Panc1 (cell line): Measurements from ENCODE around the gene SNAP47. TPM values are rescaled to one million over a fixed set of nuclear protein-coding genes. Genes with fewer than 3 reads are reported as not detected.
A peak's percentile ranks its signal among the peaks of the same experiment; 100 is the strongest.

ENCODE experiments used
- ATAC-seq: fragments of 200-7000 bp; cut with Tn5 transposase; 2 replicates; pipeline ENCODE4 v1.9.1; 2020; ENCODE audit warnings: mild to moderate bottlenecking, moderate library complexity
- BruUV-seq: library from RNA; stranded (reverse); fragments of 400-500 nt; replicated peaks from 2 replicates; lab custom pipeline; 2021; lab: Mats Ljungman, UMichigan
- CTCF ChIA-PET: fragments of 300-600 bp; sonication (Branson Sonifier 250); formaldehyde crosslinking; loops from one replicate; lab custom pipeline; 2022; ENCODE audit warnings: antibody characterized with exemption; lab: Charles Lee
- POLR2A ChIA-PET: fragments of 300-600 bp; sonication (Branson Sonifier 250); formaldehyde crosslinking; loops from one replicate; lab custom pipeline; 2022; ENCODE audit warnings: antibody characterized with exemption; lab: Charles Lee
- DNase-seq: peaks from one replicate; pipeline ENCODE4 v3.0.0-alpha.2; 2010; ENCODE audit warnings: low read depth, low spot score
- H3K27ac ChIP-seq: 2 replicates; pipeline ENCODE4 v1.5.1; 2011; ENCODE audit warnings: mild to moderate bottlenecking, low read length, inconsistent platforms
- H3K27me3 ChIP-seq: fragments of 200-500 bp; sonication (Bioruptor generic); 2 replicates; pipeline ENCODE4 v1.6.0; 2014; ENCODE audit warnings: low read length, inconsistent platforms; ENCODE audit not compliant: control insufficient read depth, insufficient read depth
- H3K36me3 ChIP-seq: fragments of 200-500 bp; sonication (Bioruptor generic); 2 replicates; pipeline ENCODE4 v1.5.1; 2014; ENCODE audit warnings: inconsistent platforms, mild to moderate bottlenecking, low read length, moderate library complexity; ENCODE audit not compliant: control insufficient read depth, insufficient read depth
- H3K4me1 ChIP-seq: 2 replicates; pipeline ENCODE4 v1.5.1; 2011; ENCODE audit warnings: inconsistent platforms, mild to moderate bottlenecking, low read length, moderate library complexity; ENCODE audit not compliant: control insufficient read depth, insufficient read depth
- H3K4me3 ChIP-seq, 2 experiments: 2 replicates each; pipeline ENCODE4 v1.5.1; 2011 to 2012; ENCODE audit warnings: low read depth in 2 of 2, low read length in 2 of 2, mild to moderate bottlenecking in 2 of 2, inconsistent platforms in 1 of 2, moderate library complexity in 1 of 2
- H3K9me3 ChIP-seq: fragments of 200-500 bp; sonication (Bioruptor generic); 2 replicates; pipeline ENCODE4 v1.5.1; 2014; ENCODE audit warnings: low read depth, mild to moderate bottlenecking, inconsistent platforms, low read length, moderate library complexity; ENCODE audit not compliant: control insufficient read depth, insufficient read depth
- CTCF ChIP-seq: fragments of 450-650 bp; IDR thresholded peaks from 2 replicates; pipeline ENCODE4 v1.5.1; 2017; ENCODE audit warnings: mild to moderate bottlenecking
- POLR2AphosphoS5 ChIP-seq: IDR thresholded peaks from 2 replicates; pipeline ENCODE4 v1.6.1; 2012; ENCODE audit warnings: mild to moderate bottlenecking, low read depth, low read length, moderate library complexity
- REST ChIP-seq, 2 experiments: IDR thresholded peaks; 2 replicates each; pipeline ENCODE4 v1.6.1; 2011 to 2012; ENCODE audit warnings: low read depth in 2 of 2, control low read depth in 1 of 2, low read length in 1 of 2, mild to moderate bottlenecking in 1 of 2, moderate library complexity in 1 of 2; ENCODE audit not compliant: insufficient read depth in 1 of 2
- SIN3A ChIP-seq: IDR thresholded peaks from 2 replicates; pipeline ENCODE4 v1.6.1; 2012; ENCODE audit warnings: low read depth, mild to moderate bottlenecking, low read length, moderate library complexity, borderline replicate concordance; ENCODE audit not compliant: insufficient read depth
- TCF7L2 ChIP-seq: IDR thresholded peaks from 2 replicates; pipeline ENCODE4 v1.6.1; 2011; ENCODE audit warnings: mild to moderate bottlenecking, low read depth, low read length, inconsistent platforms
- in situ Hi-C: cut with HindIII; loops from 2 replicates; pipeline ENCODE4 v1.10.0; 2016; ENCODE audit warnings: low sequenced_read_pairs, low pct_unique_long_range_greater_than_20kb
- intact Hi-C: fragments of 100-400 bp; cut with micrococcal nuclease; formaldehyde crosslinking; loops from one replicate; pipeline ENCODE4 v1.10.0; 2022; ENCODE audit not compliant: unreplicated experiment
- total RNA-seq: library from RNA; stranded (reverse); gene quantifications from one replicate; pipeline ENCODE4 v1.2.1, GENCODE V29; 2021; ENCODE audit not compliant: unreplicated experiment

The SNAP47 gene
- total RNA-seq, 1 experiment from 2014 or later: 55.6 TPM

GRCh38 chr1:227759341-227760300 lies 24.4 kb downstream of the SNAP47 start:
- DNase-seq: peak; percentile 59
- ChIA-PET CTCF (interaction anchor here (0.6 to 2.1 kb wide), 2 partner anchors 15 to 194 kb away, joined by 3 to 5 read pairs; no protein-coding TSS in a partner anchor), POLR2A (interaction anchor here (0.6 kb wide), 1 partner anchor 186 kb away, joined by 4 read pairs; no protein-coding TSS in a partner anchor)
- in situ Hi-C loops (no loop called here), intact Hi-C loops (no loop called here)
- no peak overlapping the region for H3K4me3 ChIP-seq
- peaks cover 9% of the 10 kb centered on the region; the same call in 1 of the 2 replicates for H3K36me3 ChIP-seq
- H3K4me1 ChIP-seq: peaks cover 57% of the 10 kb centered on the region
- BruUV-seq: no TSS peak
- H3K27me3 ChIP-seq: no peaks in the 10 kb centered on the region
- peak; percentile 80 for ATAC-seq
- no peaks in the 10 kb centered on the region for H3K9me3 ChIP-seq
- peak overlapping the region; percentile 71 for H3K27ac ChIP-seq
- TF ChIP-seq TCF7L2: no peak
- no peak for TF ChIP-seq SIN3A
- TF ChIP-seq REST (IDR thresholded peaks at IDR 0.05; ENCODE audit: insufficient read depth in 1 of 2, low read depth in 2 of 2, low read length in 1 of 2): no peak

DNA sequence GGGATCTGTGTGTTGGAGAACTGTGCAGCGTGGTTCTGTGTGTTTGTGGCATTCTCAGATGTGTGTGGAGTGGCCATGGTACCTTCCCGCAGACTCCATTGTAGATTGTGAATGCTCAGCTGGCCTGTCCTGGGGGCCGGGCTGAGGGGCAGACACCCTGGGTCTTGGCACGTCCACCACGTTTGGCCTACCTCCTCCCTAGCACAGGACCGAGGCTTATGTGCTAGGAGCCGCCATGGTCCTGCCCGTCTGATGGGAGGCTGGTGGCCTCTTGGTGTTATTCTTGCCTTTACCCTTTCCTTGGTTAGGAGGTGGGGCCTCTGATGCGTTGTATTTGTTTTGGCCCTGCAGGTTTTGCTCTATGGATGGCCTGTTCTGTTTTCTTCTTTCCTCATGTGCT lies 25.1 kb downstream of the SNAP47 start:
- H3K27me3 ChIP-seq: no peaks in the 10 kb centered on the region
- H3K27ac ChIP-seq: no peak overlapping the region; the same call in 1 of the 2 replicates
- DNase-seq (no peak), ATAC-seq (no peak)
- no peak overlapping the region for H3K4me3 ChIP-seq
- no peak for TF ChIP-seq POLR2AphosphoS5
- no peak for TF ChIP-seq SIN3A
- no peak for TF ChIP-seq REST (IDR thresholded peaks at IDR 0.05; ENCODE audit: insufficient read depth in 1 of 2, low read depth in 2 of 2, low read length in 1 of 2)
- no peak for TF ChIP-seq CTCF
- TF ChIP-seq TCF7L2: no peak
- ChIA-PET CTCF (interaction anchor here (0.5 to 2.1 kb wide), 2 partner anchors 102 to 193 kb away, joined by 5 to 10 read pairs; no protein-coding TSS in a partner anchor), POLR2A (no interaction called here)
- H3K9me3 ChIP-seq: no peaks in the 10 kb centered on the region
- no TSS peak for BruUV-seq
- peaks cover 9% of the 10 kb centered on the region; the same call in 1 of the 2 replicates for H3K36me3 ChIP-seq
- peaks cover 58% of the 10 kb centered on the region for H3K4me1 ChIP-seq
- in situ Hi-C loops (no loop called here), intact Hi-C loops (no loop called here)
